HT-29 (cell line): ENCODE results near the gene ATP8A2. TPM values are rescaled to one million over a fixed set of nuclear protein-coding genes. Genes with fewer than 3 reads are reported as not detected.
A peak's percentile ranks its signal among the peaks of the same experiment; 100 is the strongest.
"Not testable (repeated sequence)": the region's sequence is repeated elsewhere in the genome, so short reads cannot be mapped to it uniquely, and the experiment has no call there.

Experiments used
- DNase-seq: peaks from one replicate; pipeline ENCODE4 v3.0.0-alpha.2; 2015; ENCODE audit warnings: low spot score
- total RNA-seq: library from RNA; depleted of rRNA; stranded (reverse); fragments of >200 nt; shearing (Covaris generic); gene quantifications from 2 replicates; pipeline ENCODE4 v1.2.3, GENCODE V29; 2014; rRNA removed

Gene ATP8A2
- not detected in 2 replicates for total RNA-seq

DNA sequence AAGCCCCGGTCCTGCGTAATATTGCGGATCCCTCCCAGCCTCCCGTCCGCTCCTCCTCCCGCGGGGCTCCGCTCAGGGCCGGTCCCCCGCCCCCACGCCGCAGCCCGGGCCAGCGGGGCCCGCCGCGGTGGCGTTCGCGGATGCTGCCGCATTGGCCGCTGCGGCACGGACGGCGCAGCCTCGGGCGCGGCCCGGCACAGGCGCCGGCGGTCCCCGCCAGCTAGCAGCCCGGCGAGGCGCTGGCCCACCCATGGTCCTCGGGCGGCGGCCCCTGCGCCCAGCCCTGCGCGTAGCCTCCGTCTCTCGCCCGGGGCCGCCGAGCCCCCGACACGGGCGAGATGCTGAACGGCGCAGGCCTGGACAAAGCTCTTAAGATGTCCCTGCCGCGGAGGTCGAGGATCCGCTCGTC lies at the start of gene ATP8A2:
ATP8A2 (plus strand) TSS at position 100 of the 409 bp plus-strand sequence; CDS start at position 339, 239 bp downstream.
- DNase-seq, result no peak

DNA sequence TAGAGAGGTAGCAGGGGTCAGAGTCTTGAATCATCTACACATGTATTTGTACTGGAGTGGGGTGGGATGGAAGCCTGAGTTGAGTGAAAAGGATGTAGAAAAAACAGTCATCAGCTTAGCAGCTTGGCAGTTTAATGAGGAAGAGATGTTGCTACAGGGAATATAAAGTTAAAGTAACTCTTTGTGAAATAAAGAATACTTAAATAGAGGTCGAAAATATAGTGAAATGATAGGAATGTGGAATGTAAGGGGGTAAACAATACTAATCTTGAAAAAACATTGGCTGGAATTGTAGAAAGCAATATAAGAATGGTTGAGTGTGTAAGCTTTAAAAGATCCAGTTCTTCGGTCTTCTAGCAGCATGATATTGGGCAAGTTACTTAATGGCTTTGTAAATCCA lies 47.7 kb upstream of the ATP8A2 start:
- no peak for DNase-seq

DNA sequence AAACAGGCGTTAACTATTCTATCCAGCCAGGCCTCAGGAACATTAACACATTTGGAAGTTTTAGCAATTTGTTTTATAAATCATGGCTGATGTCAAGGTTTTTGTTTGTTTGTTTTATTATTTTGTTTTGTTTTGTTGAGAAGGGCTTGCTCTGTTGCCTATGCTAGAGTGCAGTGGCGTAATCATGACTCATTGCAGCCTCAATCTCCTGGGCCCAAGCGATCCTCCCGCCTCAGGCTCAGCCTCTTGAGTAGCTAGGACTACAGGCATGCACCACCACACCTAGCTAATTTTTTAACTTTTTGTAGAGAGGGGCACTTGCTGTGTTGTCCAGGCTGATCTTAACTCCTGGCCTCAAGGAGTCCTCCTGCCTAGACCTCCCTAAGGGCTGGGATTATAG lies 42.1 kb upstream of the ATP8A2 start:
- no peak for DNase-seq

DNA sequence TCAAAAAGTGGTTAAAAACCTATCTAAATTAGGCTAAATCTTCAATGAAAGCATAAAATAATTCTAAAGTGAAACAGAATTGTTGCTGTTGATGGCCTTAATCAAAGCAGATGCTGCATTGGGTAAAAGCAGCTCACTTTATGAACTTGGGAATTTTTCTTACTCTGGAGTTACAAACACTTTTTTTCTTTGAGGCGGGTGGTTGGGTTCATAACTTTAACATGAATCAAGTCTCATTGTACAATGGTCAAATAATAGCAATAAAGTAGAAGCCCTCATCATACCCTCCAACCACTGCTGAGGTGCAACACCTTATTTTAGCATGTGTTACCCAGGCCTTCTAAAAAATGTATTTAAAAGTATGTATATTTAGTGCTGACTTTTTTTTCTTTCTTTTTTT lies 41.2 kb upstream of the ATP8A2 start:
- no peak for DNase-seq

DNA sequence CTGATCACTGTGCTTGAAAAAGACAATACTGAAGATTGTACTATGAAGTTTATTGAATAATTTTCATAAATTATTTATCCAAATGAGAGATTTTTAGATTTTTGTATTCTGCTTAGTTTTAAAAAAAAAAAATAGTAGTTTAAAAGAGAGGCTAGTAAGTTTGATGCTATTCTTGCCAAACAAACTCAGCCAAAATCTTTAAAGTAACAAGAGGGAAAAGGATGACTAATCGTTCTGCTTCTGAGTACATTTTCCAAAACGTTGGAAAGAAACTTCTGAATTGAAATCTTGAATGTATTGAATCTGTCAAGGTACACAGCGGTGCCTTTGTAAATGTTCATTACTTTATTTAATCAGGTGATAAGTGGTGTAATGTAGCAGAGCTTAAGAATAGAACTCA lies 35.9 kb upstream of the ATP8A2 start:
- DNase-seq, result no peak

DNA sequence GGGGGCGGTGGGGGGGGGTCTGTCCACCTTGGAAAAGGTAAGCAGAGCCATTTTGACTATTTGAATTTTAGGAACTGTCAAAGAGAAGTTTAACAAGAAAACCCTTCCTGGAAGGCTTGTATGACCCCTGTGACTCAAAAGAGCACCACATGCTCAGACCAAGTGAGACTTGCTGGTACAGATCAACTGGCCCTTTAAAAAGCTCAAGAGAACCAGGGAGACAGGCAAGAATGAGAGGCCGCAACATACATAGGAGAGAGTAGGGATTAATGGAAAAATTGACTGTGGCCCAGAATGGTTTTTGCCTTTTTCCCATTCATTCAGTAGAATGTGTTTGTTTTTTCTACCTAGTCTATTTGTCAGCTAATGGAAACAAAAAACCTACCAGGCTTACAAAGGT lies 26.2 kb upstream of the ATP8A2 start:
- no peak for DNase-seq

DNA sequence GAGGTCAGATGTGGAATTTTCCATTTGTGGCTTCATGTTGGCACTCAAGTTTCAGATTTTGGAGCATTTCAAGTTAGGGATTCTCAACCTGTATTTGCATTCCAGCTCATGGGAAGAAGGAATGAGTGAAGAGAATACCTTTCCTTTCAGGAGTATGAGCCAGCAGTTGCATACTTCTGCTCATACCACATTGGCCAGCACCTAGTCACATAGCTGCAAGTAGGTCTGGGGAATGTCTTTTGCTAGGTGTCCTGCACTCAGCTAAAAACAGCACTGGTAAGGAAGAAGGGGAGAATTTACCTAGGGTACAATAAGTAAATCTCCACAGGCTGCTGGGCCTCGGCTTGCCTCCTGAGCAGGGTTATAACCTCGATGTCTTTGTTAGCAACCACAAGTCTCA lies 24.6 kb upstream of the ATP8A2 start:
- DNase-seq, result no peak

DNA sequence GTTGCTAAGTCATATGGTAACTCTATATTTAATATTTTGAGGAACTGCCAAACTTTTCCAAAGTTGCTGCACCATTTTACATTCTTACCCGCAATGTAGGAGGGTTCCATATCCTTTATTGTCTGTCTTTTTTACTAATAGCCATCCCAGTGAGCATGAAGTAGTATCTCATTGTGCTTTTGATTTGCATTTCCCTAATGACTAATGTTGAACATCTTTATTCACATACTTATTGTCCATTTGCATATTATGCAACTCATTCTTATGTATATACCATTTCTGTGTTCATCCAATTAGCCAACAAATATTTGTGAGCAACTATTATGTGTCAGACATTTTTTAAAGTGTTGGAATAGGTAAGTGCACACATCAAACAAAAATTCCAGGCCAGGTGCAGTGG lies 20.4 kb upstream of the ATP8A2 start:
- no peak for DNase-seq

DNA sequence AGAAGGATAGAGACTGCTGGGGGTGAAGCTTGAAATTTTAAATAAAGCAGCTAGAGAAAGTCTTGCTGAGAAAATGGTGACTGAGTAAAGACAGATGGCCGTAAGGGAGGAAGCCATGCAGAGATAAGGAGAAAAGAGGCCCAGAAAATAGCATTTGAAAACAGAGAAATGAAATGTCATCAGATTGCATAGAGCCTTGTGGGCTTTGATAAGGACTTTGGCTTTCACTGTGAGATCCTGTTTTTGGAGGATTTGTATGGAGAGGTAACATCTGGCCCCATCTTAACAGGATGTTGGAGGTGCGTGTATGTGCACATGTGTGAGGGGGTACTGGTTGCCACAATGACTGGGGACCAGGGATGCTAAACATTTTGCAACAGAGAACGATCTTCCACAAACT lies 19.5 kb upstream of the ATP8A2 start:
- DNase-seq, result no peak

DNA sequence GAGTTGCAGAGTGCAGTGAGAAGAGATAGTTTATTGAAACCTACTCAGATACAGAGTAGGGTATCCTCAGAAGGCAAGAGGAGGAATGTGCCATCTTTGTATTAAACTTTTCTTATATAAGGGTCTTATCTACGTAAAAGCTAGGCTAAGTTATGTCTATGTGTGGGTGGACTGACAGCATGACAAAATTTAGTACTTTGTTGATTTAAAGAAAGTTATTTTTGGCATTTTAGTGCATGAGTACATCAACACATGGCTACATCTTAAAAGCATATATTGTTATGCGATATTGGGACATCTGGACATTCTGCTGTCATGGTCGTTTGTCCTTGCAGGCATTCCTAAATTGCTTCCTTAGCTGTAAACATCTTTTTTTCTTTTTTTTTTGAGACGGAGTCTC lies 19.0 kb upstream of the ATP8A2 start:
- DNase-seq, result no peak

DNA sequence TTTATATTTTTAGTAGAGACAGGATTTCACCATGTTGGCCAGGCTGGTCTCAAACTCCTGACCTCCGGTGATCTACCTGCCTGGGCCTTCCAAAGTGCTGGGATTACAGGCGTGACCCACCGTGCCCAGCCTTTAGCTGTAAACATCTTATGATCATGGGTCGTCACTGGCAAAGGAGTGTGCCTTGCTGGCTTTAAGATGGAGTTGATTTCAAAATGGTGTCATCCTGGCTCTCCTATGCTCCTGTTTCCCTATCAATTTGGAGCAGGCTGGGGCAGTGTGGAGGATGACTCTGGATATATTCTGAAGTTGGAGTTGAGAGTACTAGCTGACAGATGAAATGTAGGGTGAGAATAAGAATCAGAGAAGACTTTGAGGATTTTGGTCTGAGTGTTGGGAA lies 18.4 kb upstream of the ATP8A2 start:
- no peak for DNase-seq

DNA sequence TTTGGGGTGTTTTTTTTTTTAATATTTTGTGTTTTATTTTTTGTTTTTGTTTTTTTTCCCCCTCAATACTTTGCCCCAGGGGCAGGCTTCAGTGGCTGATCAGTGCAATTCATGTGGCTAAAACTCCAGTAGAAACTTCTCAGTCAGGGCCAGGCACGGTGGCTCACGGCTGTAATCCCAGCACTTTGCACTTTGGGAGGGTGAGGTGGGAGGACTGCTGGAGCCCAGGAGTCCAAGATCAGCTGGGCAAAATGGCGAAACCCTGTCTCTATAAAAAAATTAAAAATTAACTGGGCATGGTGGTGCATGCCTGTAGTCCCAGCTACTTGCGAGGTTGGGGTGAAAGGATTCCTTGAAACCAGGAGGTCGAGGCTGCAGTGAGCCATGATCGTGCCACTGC lies 17.4 kb upstream of the ATP8A2 start:
- no peak for DNase-seq

DNA sequence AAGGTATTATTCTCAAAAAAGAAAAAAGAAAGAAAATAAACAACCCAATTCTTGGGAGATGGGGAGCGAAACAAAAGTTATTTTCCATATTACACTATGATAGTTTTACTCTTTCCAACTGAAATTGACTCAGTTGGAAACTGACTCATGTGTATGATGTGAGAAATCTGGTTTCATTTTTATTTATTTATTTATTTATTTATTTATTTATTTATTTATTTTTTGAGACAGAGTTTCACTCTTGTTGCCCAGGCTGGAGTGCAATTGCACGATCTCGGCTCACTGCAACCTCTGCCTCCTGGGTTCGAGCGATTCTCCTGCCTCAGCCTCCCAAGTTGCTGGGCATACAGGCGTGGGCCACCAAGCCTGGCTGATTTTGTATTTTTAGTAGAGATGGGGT lies 11.3 kb upstream of the ATP8A2 start:
- DNase-seq, result not testable (repeated sequence)

DNA sequence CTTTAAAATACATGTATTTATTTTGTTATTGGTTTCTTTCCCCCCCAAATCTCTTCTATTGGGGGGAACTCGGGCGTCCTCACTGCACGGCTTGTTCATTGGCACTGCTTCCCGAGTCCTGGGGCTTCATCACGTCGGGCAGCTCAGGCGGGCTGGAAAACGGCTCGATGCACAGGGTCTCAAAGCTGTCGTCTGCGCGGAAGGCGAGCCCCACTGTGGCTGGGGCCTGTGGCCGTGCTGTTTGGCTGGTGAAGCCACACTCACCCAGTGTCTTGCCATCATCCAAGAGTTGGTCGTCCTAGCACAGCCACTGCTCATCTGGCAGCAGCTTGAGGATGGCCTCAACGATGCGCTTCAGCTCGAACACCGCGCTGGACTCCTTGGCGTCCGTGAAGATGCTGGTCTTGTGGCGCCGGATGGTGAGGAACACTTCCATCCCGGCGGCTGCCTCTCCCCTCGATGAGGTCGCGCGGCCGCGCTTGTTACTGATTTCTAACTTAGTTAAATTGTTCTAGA lies 6.0 kb upstream of the ATP8A2 start:
- no peak for DNase-seq

DNA sequence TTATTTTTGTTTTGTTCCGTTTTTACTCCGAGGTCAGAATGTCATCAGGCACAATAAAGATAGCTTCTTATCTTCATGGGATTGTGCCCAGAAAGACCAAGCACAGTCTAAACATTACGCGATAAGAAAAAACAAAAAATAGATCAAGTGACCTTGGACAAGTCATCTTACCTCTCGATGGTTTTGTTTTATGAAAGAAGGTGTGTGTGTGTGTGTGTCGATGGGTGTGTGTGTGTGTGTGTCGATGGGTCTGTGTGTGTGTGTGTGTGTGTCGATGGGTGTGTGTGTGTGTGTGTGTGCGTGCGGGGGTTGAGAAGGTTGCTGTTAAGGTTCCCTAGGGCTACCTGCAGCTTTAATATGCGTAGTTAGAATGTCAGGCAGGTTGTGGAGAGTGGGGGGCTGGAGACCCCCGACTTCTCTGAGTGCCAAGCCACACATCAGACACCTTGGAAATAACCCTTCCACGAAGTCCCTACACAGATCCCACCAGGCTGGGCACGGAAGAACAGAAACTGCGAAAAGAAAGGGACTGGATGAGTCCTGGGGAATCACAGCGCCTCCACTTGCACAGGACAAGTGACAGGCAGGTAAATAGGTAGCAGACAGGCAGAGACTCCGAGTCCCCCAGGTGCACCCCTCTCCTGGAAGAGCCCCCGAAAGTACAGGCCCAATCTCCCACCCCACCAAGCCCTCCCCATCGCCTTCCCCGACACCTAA lies 458 bp upstream of the ATP8A2 start:
- DNase-seq, result no peak

DNA sequence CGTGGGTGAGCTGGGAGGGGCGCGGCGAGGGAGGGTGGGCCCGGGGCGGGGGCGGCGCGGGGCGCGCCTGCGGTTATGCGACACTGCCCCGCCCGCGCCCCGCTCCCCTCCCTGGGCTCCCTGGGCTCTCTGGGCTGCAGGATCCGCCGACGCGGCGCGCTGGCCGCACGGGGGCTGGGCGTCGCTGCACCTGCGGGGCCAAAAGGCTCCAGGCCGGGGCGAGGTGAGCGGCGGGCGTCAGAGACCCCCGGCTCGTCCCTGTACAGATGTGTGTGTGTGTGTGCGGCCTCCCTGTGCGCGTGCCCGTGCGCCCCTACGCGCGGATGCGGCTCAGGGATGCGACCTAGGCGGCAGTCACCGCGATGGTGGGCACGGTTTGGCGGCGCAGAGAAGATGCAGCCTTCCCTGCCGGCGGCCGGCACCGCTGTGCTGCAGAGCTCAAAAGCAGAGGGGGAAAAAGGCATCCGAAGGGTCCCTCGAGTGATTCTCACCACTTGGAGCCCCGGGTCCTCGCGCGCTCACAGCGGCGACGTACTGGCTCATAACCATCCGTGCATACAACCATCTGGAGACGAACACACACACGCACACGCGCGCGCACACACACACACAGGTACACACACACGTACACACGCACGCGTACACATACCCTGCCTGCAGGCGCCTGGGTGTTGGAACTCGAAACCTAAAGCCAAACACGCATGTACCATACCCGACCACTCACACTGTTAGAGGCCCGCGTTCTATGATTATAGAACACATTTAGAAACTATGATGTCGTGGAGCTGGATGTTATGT lies 709 bp downstream of the ATP8A2 start:
- DNase-seq, result no peak

DNA sequence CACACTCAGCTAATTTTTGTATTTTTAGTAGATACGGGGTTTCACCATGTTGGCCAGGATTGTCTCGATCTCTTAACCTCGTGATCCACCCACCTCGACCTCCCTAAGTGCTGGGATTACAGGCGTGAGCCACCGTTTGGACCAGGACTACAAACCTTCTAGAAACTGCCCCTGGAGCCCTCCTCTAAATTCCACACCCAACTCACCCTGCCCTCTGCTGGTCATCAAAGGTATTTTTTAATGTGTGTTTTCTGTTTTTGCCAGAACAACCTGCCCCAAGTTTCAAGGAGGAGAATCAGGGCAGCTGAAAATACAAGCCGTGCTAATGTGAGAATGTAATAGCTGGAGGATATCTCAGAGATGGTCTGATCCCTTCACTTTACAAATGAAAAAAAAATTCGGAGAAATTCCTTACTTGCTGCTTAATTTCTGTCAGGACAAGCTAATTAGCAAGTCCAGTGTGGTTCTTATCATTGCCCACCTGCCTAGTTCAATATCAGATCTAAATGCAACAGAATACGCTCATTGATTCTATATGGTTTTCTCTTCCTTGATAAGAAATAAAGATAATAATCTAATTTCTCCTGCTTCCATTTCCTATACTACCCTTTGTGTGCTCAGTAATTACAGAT lies 4.1 kb downstream of the ATP8A2 start:
- DNase-seq, result peak; percentile 87

DNA sequence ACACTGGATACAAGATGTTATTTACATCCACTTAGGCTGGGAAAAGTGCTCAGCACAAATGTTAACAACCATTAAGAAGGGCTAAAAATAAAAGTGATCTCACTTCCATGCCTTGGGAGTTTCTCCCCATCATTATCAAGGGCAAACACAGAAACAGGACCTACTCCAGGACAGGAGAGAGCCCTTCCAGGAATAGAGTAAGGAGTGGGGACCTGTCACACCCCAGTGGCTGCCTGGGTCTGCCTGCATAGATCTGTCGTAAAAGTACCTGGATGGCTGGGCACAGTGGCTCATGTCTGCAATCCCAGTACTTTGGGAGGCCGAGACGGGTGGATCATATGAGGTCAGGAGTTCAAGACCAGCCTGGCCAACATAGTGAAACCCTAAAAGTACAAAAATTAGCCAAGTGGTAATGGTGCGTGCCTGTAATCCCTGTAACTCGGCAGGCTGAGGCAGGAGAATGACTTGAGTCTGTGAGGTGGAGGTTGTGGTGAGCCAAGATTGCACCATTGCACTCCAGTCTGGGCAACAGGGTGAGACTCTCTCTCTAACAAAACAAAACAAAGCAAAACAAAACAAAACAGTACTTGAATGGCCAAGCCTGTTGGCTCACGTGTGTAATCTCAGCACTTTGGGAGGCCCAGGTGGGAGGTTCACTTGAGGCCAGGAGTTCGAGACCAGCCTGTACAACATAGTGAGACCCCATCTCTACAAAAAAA lies 5.6 kb downstream of the ATP8A2 start:
- DNase-seq, result no peak

DNA sequence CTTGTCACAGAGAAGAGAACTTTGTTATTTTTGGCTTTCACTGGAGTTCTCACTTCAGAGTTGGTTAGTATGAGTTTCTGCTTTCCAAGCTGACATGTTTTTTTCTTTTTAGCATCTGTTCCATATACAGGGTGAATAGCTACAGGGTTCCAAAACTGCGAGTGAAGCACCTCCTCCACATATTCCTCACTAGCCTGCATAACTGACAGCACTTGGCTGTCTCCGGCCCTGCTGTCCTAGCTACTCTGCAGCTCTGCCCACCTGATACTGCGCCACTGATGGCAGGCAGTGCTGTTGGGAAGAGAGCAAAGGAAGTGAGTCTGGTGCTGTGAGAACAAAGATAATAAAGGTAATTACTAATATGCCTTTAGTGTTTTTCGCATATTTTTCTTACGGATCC lies 6.8 kb downstream of the ATP8A2 start:
- DNase-seq, result no peak

DNA sequence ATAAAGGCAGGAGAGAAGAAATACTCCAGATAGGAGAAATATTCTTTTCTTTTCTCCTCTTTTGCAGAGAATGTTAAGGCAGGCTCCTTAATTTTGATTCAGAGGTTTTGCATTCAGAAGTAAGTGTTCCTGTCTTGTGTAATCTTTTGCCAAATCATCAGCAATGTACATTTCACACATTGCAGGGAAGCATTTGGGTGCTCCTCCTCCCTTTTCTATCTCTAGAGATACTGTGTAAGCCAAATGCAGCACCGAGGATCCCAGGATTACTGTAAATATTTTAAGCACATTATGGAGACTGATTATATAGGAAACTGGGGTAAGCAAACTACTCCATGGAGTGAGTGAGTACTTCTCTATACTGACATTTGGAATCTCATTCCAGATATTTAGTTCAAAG lies 7.2 kb downstream of the ATP8A2 start:
- no peak for DNase-seq

DNA sequence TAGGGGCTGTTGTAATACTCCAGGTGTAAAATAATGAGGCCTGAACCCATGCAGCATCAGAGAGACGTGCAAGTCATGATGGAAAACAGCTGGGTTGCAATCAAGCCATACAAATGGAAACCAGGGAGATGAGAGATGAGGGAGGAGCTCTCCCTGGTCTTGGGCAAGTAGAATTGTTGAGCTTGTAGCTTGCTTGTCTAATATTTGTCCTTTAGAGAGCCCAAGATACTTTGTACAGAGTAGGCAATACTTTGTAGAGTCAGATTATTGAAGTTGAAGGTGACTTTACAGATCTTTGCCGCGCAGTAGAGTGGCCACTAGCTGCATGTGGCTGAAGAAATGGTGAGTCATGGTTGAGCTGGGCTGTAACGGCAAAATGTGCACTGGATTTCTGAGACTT lies 8.3 kb downstream of the ATP8A2 start:
- DNase-seq, result no peak
